Spleen (tissue), 7 donors: ENCODE results near the gene DERL2.

Experiments
- POLR2A ChIP-seq, 3 donors: fragments of 450-650 bp; IDR thresholded peaks; one replicate each; pipeline ENCODE4 v1.5.1; 2017; ENCODE audit warnings: antibody characterized with exemption in 3 of 3, mild to moderate bottlenecking in 1 of 3
- TF ChIP-seq, protein P1 (sequence below), 11 experiments: fragments of 200-600 bp in 7 of 11; fragments of 450-650 bp in 4 of 11; sonication (generic) in 4 of 11; IDR thresholded peaks in 8 of 11; conservative IDR thresholded peaks in 3 of 11; 1 replicate in 7 of 11; 2 replicates in 4 of 11; pipeline versions ENCODE4 v1.4.0 to v1.8.0; 2016 to 2021; ENCODE audit warnings: antibody characterized with exemption in 11 of 11, inconsistent platforms in 4 of 11, mild to moderate bottlenecking in 1 of 11
- donor health status: DM: no; HTN: no; CAD: no; lungs with moderate emphysema.
- donor health status: DM: no; HTN: no; CAD: no.
- donor health status: DM: no; HTN: no; CAD: no.

DNA sequence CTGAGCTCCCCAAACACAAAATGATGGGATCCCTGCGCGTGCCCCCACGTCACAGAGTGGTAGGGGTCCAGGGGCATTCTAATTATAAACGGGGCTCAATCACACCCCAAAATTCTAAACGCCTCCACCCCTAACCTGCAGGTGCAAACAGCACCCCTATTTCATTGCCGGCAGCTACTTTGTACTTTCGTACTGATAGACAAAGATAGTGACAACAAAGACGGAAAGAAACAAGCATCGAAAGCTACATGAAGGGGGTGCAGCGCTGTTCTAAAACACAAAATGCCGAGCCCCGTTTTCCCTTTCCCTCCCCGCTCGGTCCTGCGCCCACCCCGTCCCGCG is 14.2 kb upstream of the DERL2 start:
- TF ChIP-seq, protein P1, sequence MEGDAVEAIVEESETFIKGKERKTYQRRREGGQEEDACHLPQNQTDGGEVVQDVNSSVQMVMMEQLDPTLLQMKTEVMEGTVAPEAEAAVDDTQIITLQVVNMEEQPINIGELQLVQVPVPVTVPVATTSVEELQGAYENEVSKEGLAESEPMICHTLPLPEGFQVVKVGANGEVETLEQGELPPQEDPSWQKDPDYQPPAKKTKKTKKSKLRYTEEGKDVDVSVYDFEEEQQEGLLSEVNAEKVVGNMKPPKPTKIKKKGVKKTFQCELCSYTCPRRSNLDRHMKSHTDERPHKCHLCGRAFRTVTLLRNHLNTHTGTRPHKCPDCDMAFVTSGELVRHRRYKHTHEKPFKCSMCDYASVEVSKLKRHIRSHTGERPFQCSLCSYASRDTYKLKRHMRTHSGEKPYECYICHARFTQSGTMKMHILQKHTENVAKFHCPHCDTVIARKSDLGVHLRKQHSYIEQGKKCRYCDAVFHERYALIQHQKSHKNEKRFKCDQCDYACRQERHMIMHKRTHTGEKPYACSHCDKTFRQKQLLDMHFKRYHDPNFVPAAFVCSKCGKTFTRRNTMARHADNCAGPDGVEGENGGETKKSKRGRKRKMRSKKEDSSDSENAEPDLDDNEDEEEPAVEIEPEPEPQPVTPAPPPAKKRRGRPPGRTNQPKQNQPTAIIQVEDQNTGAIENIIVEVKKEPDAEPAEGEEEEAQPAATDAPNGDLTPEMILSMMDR (IDR thresholded peaks at IDR 0.05 in 8 of 11, conservative IDR thresholded peaks at IDR 0.05 in 3 of 11): no peak
- TF ChIP-seq POLR2A (IDR thresholded peaks at IDR 0.05): no peak
